ENCODE measurements around the gene PLK3. TPM values are rescaled to one million over a fixed set of nuclear protein-coding genes. Genes with fewer than 3 reads are reported as not detected.

The PLK3 gene
- total RNA-seq, 1 donor from 2014 or later: 38.8 TPM

- H3K4me3 ChIP-seq: no peak overlapping the region
- ATAC-seq: no peak
- H3K4me1 ChIP-seq: peaks cover 36% of the 10 kb centered on the region
- no peak overlapping the region for H3K27ac ChIP-seq
- intact Hi-C loops (cut with DNase I): no loop called here
- H3K36me3 ChIP-seq: peaks cover 48% of the 10 kb centered on the region
- no peak for TF ChIP-seq CTCF (IDR thresholded peaks at IDR 0.05)
- H3K27me3 ChIP-seq: no peaks in the 10 kb centered on the region
- DNase-seq: no peak
- no peaks in the 10 kb centered on the region for H3K9me3 ChIP-seq
Measured at GRCh38 chr1:44780583-44781121, 19.5 kb upstream of the PLK3 start.

GRCh38 chr1:44783697-44784093, 16.5 kb upstream of the PLK3 start:
- H3K4me3 ChIP-seq: peak overlapping the region; percentile 52
- H3K4me1 ChIP-seq: peaks cover 27% of the 10 kb centered on the region
- H3K36me3 ChIP-seq: peaks cover 27% of the 10 kb centered on the region
- no peak for TF ChIP-seq CTCF (IDR thresholded peaks at IDR 0.05)
- H3K27me3 ChIP-seq: no peaks in the 10 kb centered on the region
- no peak for DNase-seq
- intact Hi-C loops (cut with DNase I): no loop called here
- H3K27ac ChIP-seq: peak overlapping the region; percentile 47
- no peaks in the 10 kb centered on the region for H3K9me3 ChIP-seq
- no peak for ATAC-seq

- intact Hi-C loops (cut with DNase I): no loop called here
- peaks cover 27% of the 10 kb centered on the region for H3K4me1 ChIP-seq
- peaks cover 20% of the 10 kb centered on the region for H3K36me3 ChIP-seq
- TF ChIP-seq CTCF (IDR thresholded peaks at IDR 0.05): no peak
- DNase-seq (no peak), ATAC-seq (peak; percentile 31)
- H3K27ac ChIP-seq: peak overlapping the region; percentile 47
- H3K9me3 ChIP-seq: no peaks in the 10 kb centered on the region
- no peaks in the 10 kb centered on the region for H3K27me3 ChIP-seq
- peak overlapping the region; percentile 52 for H3K4me3 ChIP-seq
Measured at GRCh38 chr1:44784094-44785028, 15.8 kb upstream of the PLK3 start.

- DNase-seq (no peak), ATAC-seq (no peak)
- Histone ChIP-seq H3K4me1 (peaks cover 27% of the 10 kb centered on the region), H3K27me3 (no peaks in the 10 kb centered on the region), H3K36me3 (peaks cover 14% of the 10 kb centered on the region), H3K27ac (no peak overlapping the region), H3K4me3 (no peak overlapping the region), H3K9me3 (no peaks in the 10 kb centered on the region)
- TF ChIP-seq CTCF (IDR thresholded peaks at IDR 0.05): no peak
- intact Hi-C loops (cut with DNase I): no loop called here
Measured at GRCh38 chr1:44785029-44785380, 15.2 kb upstream of the PLK3 start.

- Histone ChIP-seq H3K27me3 (no peaks in the 10 kb centered on the region), H3K4me1 (peaks cover 27% of the 10 kb centered on the region), H3K36me3 (peaks cover 11% of the 10 kb centered on the region), H3K4me3 (peak overlapping the region; percentile 59), H3K9me3 (no peaks in the 10 kb centered on the region), H3K27ac (peak overlapping the region; percentile 67)
- ATAC-seq (no peak), DNase-seq (no peak)
- intact Hi-C loops (cut with DNase I): no loop called here
- TF ChIP-seq CTCF (IDR thresholded peaks at IDR 0.05): no peak
Measured at GRCh38 chr1:44785501-44786137, 14.6 kb upstream of the PLK3 start.

All from upper lobe of right lung (tissue), 1 donor.